Endothelial cell of umbilical vein (primary cell): ENCODE results near the gene MCIDAS. TPM values are rescaled to one million over a fixed set of nuclear protein-coding genes. Genes with fewer than 3 reads are reported as not detected.

Experiments used
- BruUV-seq: library from RNA; stranded (reverse); fragments of 400-500 nt; replicated peaks from 2 replicates; lab custom pipeline; 2021; lab: Mats Ljungman, UMichigan
- CTCF ChIA-PET: fragments of 300-600, 350-600 bp; sonication (Branson Sonifier 250); formaldehyde crosslinking; loops from one replicate; lab custom pipeline; 2021; ENCODE audit warnings: antibody characterized with exemption, inconsistent platforms; lab: Charles Lee
- POLR2A ChIA-PET: fragments of 300-600, 350-600 bp; sonication (Branson Sonifier 250); formaldehyde crosslinking; loops from one replicate; lab custom pipeline; 2021; ENCODE audit warnings: antibody characterized with exemption, inconsistent platforms; lab: Charles Lee
- DNase-seq: peaks from one replicate; pipeline ENCODE4 v3.0.0-alpha.2; 2011; ENCODE audit warnings: low read depth, low spot score
- FAIRE-seq: peaks from 2 replicates; lab custom pipeline; 2011; peaks lifted over from hg19 to GRCh38; lab: Jason Lieb, UNC
- H2AFZ ChIP-seq: 2 replicates; pipeline ENCODE4 v1.6.0; 2012; ENCODE audit warnings: low read depth, low read length, control low read depth, inconsistent platforms
- H3K27ac ChIP-seq: 2 replicates; pipeline ENCODE4 v1.5.1; 2011; ENCODE audit warnings: low read depth, mild to moderate bottlenecking, control low read depth, low read length, moderate library complexity; ENCODE audit not compliant: insufficient read depth
- H3K27me3 ChIP-seq, 2 experiments: 2 replicates each; pipeline versions ENCODE4 v1.6.0 to v1.6.1; 2011; ENCODE audit warnings: low read length in 2 of 2, mixed read lengths in 1 of 2; ENCODE audit not compliant: control insufficient read depth in 2 of 2, insufficient read depth in 2 of 2
- H3K36me3 ChIP-seq, 2 experiments: 2 replicates in 1 of 2; 3 replicates in 1 of 2; pipeline ENCODE4 v1.5.1; 2011; ENCODE audit warnings: low read length in 2 of 2, mild to moderate bottlenecking in 1 of 2, moderate library complexity in 1 of 2; ENCODE audit not compliant: control insufficient read depth in 2 of 2, insufficient read depth in 2 of 2; ENCODE audit errors: extremely low read depth in 1 of 2
- H3K4me1 ChIP-seq: 3 replicates; pipeline ENCODE4 v1.5.1; 2011; ENCODE audit warnings: mild to moderate bottlenecking, low read length; ENCODE audit not compliant: control insufficient read depth, insufficient read depth; ENCODE audit errors: extremely low read depth
- H3K4me2 ChIP-seq: 2 replicates; pipeline ENCODE4 v1.6.1; 2011; ENCODE audit warnings: low read length, control low read depth, mixed read lengths; ENCODE audit not compliant: insufficient read depth
- H3K4me3 ChIP-seq, 3 experiments: fragments of 200-600 bp in 1 of 3; sonication (generic), shearing (Covaris generic) in 1 of 3; replicated peaks in 1 of 3; 2 replicates each; pipeline ENCODE4 v1.5.1; 2011 to 2016; ENCODE audit warnings: control low read depth in 3 of 3, low read length in 3 of 3, mild to moderate bottlenecking in 2 of 3, inconsistent platforms in 1 of 3, low read depth in 1 of 3, moderate library complexity in 1 of 3; ENCODE audit not compliant: insufficient read depth in 1 of 3
- H3K79me2 ChIP-seq: 2 replicates; pipeline ENCODE4 v1.6.0; 2012; ENCODE audit warnings: low read length, inconsistent platforms; ENCODE audit not compliant: control insufficient read depth, insufficient read depth
- H3K9ac ChIP-seq: replicated peaks from 2 replicates; pipeline ENCODE3; 2011; ENCODE audit warnings: low read length, control low read depth; ENCODE audit not compliant: insufficient read depth; ENCODE audit errors: extremely low read depth
- H3K9me1 ChIP-seq: replicated peaks from 3 replicates; pipeline ENCODE4 v1.6.0; 2011; ENCODE audit warnings: mild to moderate bottlenecking, low read length; ENCODE audit not compliant: control insufficient read depth, insufficient read depth; ENCODE audit errors: extremely low read depth
- H3K9me3 ChIP-seq: replicated peaks from 2 replicates; pipeline ENCODE4 v1.5.1; 2012; ENCODE audit warnings: low read length, inconsistent platforms; ENCODE audit not compliant: control insufficient read depth, insufficient read depth
- H4K20me1 ChIP-seq: replicated peaks from 2 replicates; pipeline ENCODE3; 2011; ENCODE audit warnings: mild to moderate bottlenecking, low read length; ENCODE audit not compliant: control insufficient read depth, insufficient read depth; ENCODE audit errors: extremely low read depth
- EZH2 ChIP-seq: IDR thresholded peaks from 2 replicates; pipeline ENCODE4 v1.6.1; 2012; ENCODE audit warnings: borderline replicate concordance, low read depth, mild to moderate bottlenecking, moderate library complexity, low read length, inconsistent platforms; ENCODE audit not compliant: severe bottlenecking
- JUN ChIP-seq: IDR thresholded peaks from 2 replicates; pipeline ENCODE4 v1.6.1; 2011; ENCODE audit warnings: borderline replicate concordance, low read depth; ENCODE audit not compliant: insufficient read length, insufficient read depth
- POLR2A ChIP-seq: IDR thresholded peaks from 2 replicates; pipeline ENCODE4 v1.6.1; 2012; ENCODE audit warnings: low read depth, mild to moderate bottlenecking, control low read depth, low read length
- POLR2AphosphoS5 ChIP-seq: IDR thresholded peaks from 2 replicates; pipeline ENCODE4 v1.6.1; 2012; ENCODE audit warnings: low read depth, mild to moderate bottlenecking, control low read depth, low read length, moderate library complexity; ENCODE audit not compliant: insufficient read depth
- dilution Hi-C: fragments of 300-500 bp; cut with MboI; formaldehyde crosslinking; loops from one replicate; pipeline ENCODE4 v1.15.0; 2019; ENCODE audit warnings: low sequenced_read_pairs; ENCODE audit not compliant: extremely low pct_ligation_motif_present
- intact Hi-C: fragments of 100-400 bp; cut with micrococcal nuclease; formaldehyde crosslinking; loops from one replicate; pipeline ENCODE4 v1.10.0; 2022
- polyA plus RNA-seq, 4 experiments: library from polyadenylated mRNA; depleted of rRNA in 3 of 4; stranded (reverse) in 3 of 4; unstranded in 1 of 4; fragments of >200 nt; gene quantifications; 2 replicates each; pipeline versions ENCODE4 v1.2.1 to v1.2.3, GENCODE V29; 2011 to 2012; ENCODE audit warnings: missing spikeins in 1 of 4
- total RNA-seq: library from RNA; stranded (reverse); gene quantifications from 2 replicates; pipeline ENCODE4 v1.2.3, GENCODE V29; 2021
- TF ChIP-seq, protein P1 (sequence below), 2 donors: IDR thresholded peaks; 1 replicate in 1 of 2; 2 replicates in 1 of 2; pipeline ENCODE4 v1.5.1; 2011; ENCODE audit warnings: low read length in 2 of 2, mild to moderate bottlenecking in 2 of 2, moderate library complexity in 2 of 2, control low read depth in 1 of 2, inconsistent platforms in 1 of 2, low read depth in 1 of 2; ENCODE audit not compliant: insufficient read depth in 1 of 2; ENCODE audit errors: extremely low read depth in 1 of 2

Gene MCIDAS
- total and polyA plus RNA-seq, 2 donors (not counting 3 experiments of a cell fraction or from before 2014, with no cell fraction given): not detected

DNA sequence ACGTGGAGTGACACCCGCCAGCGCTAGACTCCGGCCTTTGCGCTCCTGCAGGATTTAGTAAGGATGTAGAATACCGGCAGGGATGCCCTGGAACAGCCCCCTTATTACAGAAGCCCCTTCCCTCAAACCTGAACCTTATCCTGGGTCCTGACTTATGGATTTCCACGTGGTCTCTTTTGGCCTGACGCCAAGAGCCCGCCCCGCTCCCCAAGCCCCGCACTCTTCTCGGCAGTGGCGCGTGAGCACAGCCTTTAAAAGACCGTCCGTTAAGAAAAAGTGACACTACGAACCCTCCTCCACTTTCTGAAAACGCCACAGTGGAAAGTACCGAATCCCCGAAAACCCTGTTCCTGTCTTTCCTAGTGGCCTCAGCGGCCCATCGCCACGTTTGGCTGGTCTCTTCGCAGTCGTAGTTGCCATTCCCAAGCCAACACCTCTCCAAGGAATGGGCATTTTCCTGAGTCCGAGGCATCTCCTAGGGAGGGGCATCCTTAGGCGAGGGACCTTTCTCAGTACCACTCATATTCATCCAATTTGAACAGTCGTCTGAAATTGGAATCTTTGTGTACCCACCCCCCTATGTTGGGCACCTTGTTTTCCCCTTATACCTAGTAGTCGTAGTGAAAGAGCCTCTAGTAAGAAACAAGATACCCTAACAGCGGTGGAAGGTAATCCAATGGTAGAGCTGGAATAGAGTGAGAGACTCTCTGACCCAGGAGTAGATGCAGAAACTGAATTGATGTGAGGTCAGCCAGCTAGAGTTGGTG, 732 bp upstream of the MCIDAS start:
- no peaks in the 10 kb centered on the region for H4K20me1 ChIP-seq
- H3K27me3 ChIP-seq: peaks cover 85 to 96% of the 10 kb centered on the region in 2 experiments
- peak; percentile 24 for FAIRE-seq
- H3K9me1 ChIP-seq: no peaks in the 10 kb centered on the region
- H3K9me3 ChIP-seq: no peaks in the 10 kb centered on the region
- ChIA-PET CTCF (interaction anchor here (1.0 to 1.3 kb wide), 2 partner anchors 11 to 55 kb away, joined by 3 read pairs; partner anchors contain the start of gene CDC20B), POLR2A (no interaction called here)
- H3K4me3 ChIP-seq: peak overlapping the region in 2 of 3 experiments; percentile 25 to 35
- H3K36me3 ChIP-seq: no peaks in the 10 kb centered on the region
- H3K79me2 ChIP-seq: no peaks in the 10 kb centered on the region
- H2AFZ ChIP-seq: peak overlapping the region; percentile 58
- BruUV-seq: no TSS peak
- dilution Hi-C loops (no loop called here), intact Hi-C loops (loop anchor here (5.0 kb wide), 2 partner anchors 464 to 1589 kb away; partner anchors contain the start of gene MAP3K1)
- no peak for DNase-seq
- peaks cover 24% of the 10 kb centered on the region for H3K4me1 ChIP-seq
- H3K27ac ChIP-seq: no peak overlapping the region
- peak overlapping the region; percentile 57 for H3K4me2 ChIP-seq
- no peak overlapping the region for H3K9ac ChIP-seq
- peak; percentile 59 for TF ChIP-seq EZH2
- TF ChIP-seq JUN: no peak

GRCh38 chr5:55226027-55226933, 835 bp downstream of the MCIDAS start:
- H3K4me3 ChIP-seq: peak overlapping the region in 1 of 3 experiments; percentile 25
- no peaks in the 10 kb centered on the region for H3K36me3 ChIP-seq
- DNase-seq (peak; percentile 51), FAIRE-seq (peak; percentile 47)
- CTCF ChIA-PET: interaction anchor here (0.9 to 1.8 kb wide), 3 partner anchors 9 to 39 kb away, joined by 4 to 7 read pairs (median 4); no protein-coding TSS in a partner anchor
- intact Hi-C loops: loop anchor here (5.0 kb wide), 2 partner anchors 466 to 1591 kb away; partner anchors contain the start of gene MAP3K1
- no peak overlapping the region for H3K9ac ChIP-seq
- TF ChIP-seq, protein P1, sequence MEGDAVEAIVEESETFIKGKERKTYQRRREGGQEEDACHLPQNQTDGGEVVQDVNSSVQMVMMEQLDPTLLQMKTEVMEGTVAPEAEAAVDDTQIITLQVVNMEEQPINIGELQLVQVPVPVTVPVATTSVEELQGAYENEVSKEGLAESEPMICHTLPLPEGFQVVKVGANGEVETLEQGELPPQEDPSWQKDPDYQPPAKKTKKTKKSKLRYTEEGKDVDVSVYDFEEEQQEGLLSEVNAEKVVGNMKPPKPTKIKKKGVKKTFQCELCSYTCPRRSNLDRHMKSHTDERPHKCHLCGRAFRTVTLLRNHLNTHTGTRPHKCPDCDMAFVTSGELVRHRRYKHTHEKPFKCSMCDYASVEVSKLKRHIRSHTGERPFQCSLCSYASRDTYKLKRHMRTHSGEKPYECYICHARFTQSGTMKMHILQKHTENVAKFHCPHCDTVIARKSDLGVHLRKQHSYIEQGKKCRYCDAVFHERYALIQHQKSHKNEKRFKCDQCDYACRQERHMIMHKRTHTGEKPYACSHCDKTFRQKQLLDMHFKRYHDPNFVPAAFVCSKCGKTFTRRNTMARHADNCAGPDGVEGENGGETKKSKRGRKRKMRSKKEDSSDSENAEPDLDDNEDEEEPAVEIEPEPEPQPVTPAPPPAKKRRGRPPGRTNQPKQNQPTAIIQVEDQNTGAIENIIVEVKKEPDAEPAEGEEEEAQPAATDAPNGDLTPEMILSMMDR (IDR thresholded peaks at IDR 0.05; ENCODE audit: extremely low read depth in 1 of 2, insufficient read depth in 1 of 2, low read depth in 1 of 2, low read length in 2 of 2): peak; percentile 75 to 77
- TF ChIP-seq POLR2A: no peak
- TF ChIP-seq JUN: no peak
- TF ChIP-seq POLR2AphosphoS5: no peak
- H3K27ac ChIP-seq: no peak overlapping the region
- BruUV-seq: no TSS peak
- H3K4me1 ChIP-seq: peaks cover 8% of the 10 kb centered on the region
- peaks cover 84 to 95% of the 10 kb centered on the region in 2 experiments for H3K27me3 ChIP-seq
- peak overlapping the region; percentile 58 for H2AFZ ChIP-seq
- dilution Hi-C loops: no loop called here
- H3K79me2 ChIP-seq: no peaks in the 10 kb centered on the region
- H3K9me3 ChIP-seq: no peaks in the 10 kb centered on the region
- POLR2A ChIA-PET: no interaction called here
- no peaks in the 10 kb centered on the region for H3K9me1 ChIP-seq
- H3K4me2 ChIP-seq: peak overlapping the region; percentile 57
- no peaks in the 10 kb centered on the region for H4K20me1 ChIP-seq
